Erythroblast (primary cell): ENCODE measurements around the gene ARHGEF10L.
"Not testable (repeated sequence)": the region's sequence is repeated elsewhere in the genome, so short reads cannot be mapped to it uniquely, and the experiment has no call there.

Source experiments
- DNase-seq, 2 experiments: peaks; one replicate each; lab custom pipeline; 2025; lab: John Stamatoyannopoulos, UW
- GATA1 ChIP-seq: IDR thresholded peaks from 2 replicates; pipeline ENCODE4 v1.6.1; 2011; ENCODE audit warnings: low read depth, mild to moderate bottlenecking, control low read depth, low read length, moderate library complexity
- POLR2A ChIP-seq: IDR thresholded peaks from 2 replicates; pipeline ENCODE4 v1.6.1; 2011; ENCODE audit warnings: mild to moderate bottlenecking, low read length

Gene ARHGEF10L

DNA sequence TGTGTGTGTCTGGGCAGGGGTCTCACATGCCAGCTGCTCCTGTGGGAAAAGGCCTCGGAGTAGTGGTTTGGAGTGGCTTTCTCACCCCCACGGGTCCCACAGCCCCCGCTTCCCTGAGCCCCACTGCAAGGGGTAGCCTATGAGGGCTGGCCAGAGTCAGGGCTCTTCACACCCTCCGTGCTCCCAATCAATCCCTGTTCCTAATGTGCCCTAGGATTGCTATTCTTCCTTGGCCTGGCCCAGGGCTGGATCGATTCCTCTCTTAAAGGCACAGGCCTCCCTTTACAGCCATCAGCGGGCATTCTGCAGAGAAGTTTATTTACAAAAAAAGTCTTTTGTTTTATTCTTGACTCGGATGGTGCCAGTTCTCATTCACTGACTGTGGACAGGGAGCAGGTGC is 196.3 kb downstream of the ARHGEF10L start:
- TF ChIP-seq GATA1: no peak
- TF ChIP-seq POLR2A: no peak
- no peak for DNase-seq

DNA sequence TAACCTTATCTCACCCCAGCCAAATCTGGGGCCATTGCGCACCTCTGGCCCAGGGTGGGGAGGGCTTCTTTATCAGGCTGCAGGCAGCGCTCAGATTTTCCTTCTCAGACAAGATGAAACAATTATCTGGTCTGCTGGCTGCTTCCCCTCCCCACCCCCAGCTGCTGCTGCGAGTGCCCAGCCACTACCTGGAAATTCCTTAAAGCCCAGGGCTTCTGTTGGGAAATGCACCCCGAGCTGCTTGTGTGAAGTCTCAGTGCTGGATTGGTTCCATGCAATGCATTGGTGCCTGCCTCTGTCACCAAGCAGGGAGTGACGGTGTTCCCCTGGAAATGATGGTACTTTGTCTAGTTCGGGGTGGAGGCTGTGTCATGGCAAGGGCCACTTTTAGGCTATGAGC is 197.1 kb downstream of the ARHGEF10L start:
- DNase-seq: no peak

DNA sequence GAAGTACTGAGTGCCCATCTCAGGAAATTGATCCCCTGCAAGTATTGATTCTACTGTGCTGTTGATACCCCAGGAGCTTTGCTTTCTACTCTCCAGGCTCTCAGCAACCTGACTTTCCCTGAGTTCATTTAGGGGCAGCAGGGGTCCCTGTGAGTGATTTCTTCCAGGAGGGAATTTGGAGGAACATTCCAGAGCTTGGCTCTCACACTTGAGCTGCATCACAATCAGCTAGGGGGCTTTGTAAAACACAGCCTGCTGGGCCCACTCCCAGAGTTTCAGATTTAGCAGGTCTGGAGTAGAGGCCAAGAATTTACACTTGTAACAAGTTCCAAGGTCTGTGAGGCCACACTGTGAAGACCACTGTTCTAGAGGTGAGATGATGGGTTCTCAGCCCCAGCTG is 199.6 kb downstream of the ARHGEF10L start:
- TF ChIP-seq POLR2A (no peak), GATA1 (no peak)

More for the DNA sequence above, 197.1 kb downstream of the ARHGEF10L start:
- TF ChIP-seq POLR2A: no peak
- no peak for TF ChIP-seq GATA1

DNA sequence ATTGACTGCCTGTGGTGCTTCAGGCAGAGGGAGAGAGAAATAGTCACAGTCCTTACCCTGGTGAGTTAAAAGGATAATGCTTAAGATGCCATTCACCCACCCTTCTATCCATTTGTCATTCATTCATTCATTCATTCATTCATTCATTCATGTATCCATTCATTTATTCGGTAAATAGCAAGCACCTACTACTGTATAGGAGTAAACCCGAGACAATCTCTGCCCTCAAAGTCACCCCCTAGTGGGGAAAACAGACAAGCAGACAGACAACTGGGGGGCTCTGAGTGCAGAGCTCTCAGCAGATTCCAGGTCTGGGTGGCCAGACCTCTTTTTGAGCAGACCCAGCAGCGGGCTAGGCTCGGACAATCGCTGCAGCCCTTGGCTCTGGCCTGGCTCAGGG is 201.6 kb downstream of the ARHGEF10L start:
- TF ChIP-seq GATA1 (no peak), POLR2A (no peak)
- no peak for DNase-seq

More for the DNA sequence above, 199.6 kb downstream of the ARHGEF10L start:
- no peak for DNase-seq

DNA sequence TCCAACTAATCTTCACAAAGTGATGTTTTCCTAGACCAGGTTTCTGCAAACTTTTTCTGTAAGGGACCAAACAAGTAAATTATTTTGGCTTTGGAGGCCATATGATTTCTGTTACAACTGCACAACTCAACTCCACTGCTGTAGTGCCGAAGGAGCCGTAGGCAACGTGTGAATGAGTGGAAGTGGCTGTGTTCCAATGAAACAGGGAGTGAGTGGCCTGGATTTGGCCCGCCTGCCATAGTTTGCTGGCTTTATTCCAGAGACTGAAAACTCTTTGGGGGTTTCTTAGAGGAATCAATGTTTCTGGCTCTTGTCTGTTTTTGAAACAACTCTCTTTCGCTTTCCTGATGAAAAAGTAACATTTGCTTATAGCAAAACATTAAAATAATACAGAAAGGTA is 203.1 kb downstream of the ARHGEF10L start:
- TF ChIP-seq GATA1 (no peak), POLR2A (no peak)
- no peak for DNase-seq

DNA sequence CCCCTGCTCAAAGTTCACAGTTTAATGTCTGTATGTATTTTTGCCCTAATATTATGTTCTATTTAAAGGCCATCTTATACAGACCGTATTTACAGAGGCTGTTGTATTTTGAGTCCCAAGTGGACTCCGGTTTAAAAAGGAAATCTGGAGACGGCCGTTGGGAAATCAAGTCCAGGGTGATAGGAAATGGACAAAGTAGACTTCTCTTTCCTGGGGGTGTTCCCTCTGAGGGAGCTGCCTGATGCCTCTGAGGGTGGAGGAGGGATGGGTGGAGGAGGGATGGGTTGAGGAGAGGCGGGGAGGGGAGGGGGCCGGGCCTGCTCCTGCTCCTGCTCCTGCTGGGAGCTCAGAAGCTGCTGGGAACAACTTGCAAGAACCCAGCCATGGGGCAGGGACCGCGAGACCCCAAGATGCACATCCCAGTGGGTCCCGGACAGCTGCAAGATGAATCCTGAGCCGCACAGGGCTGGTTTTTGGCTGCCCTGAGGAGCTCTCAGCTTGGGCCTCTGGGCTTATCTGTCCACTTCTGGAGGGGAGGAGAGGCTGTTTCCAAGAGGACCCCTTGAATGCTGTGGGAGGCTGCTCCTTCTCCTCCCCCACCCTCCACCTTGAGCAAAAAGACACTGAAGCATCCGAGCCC is 203.6 kb downstream of the ARHGEF10L start:
- no peak for TF ChIP-seq GATA1
- TF ChIP-seq POLR2A: no peak

DNA sequence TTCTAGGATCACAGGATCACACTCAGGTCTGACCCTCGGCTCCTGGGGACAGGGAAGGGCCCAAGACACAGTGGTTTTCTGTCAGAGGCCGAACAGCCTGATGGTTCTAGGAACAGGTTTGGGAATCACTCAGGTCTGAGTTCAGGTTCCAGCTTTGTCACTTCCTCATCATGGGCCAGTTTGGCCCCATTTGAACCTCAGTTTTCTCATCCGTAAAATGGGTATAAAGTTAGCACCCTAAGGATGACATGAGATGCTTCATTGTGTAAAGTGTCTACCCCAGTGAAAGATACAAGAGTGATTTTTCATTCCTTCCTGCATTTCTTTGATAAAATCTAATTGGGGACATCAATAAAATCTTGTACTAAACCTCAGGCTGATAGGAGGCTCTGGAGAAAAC is 204.4 kb downstream of the ARHGEF10L start:
- TF ChIP-seq POLR2A: no peak
- no peak for TF ChIP-seq GATA1
- DNase-seq: no peak

More for the DNA sequence above, 203.6 kb downstream of the ARHGEF10L start:
- DNase-seq: no peak

DNA sequence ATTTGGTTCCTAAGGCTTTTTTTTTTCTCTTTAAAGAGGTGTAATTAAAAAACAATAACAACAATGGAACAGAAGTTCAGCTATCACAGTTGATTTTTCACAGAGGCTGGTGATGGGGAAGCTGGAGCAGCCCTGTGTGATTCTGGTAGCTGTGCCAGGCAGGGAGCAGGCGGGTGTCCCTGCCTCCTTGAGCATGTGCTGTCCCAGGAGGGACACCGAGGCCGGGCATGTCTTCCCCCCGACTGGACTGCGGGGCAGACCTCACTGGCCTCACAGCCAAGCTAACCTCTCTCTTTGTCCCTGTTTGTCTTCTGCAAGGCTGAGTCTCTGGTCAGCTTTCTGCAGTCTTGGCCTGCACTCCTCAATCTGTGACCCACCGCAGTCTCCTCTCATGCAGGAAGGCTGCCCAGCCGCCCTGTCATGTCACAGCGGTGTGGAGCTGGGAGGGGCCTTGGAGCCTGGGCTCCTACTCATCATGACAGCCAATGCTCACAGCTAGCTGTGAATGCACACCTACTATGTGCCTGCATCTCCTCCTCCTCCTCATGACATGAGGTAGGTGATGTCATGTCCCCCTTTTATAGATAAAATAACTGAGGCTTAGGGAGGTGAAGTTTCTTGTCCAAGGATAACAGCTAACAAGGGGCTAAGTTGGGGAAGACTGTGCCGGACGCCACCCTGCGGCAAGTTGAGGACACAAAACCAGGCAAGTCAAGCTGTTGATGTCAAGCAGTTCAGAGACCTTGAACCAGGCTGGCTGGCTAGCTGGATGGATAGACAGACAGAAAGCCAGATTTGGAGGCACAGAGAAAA is 205.4 kb downstream of the ARHGEF10L start:
- no peak for DNase-seq
- no peak for TF ChIP-seq POLR2A
- TF ChIP-seq GATA1: no peak

DNA sequence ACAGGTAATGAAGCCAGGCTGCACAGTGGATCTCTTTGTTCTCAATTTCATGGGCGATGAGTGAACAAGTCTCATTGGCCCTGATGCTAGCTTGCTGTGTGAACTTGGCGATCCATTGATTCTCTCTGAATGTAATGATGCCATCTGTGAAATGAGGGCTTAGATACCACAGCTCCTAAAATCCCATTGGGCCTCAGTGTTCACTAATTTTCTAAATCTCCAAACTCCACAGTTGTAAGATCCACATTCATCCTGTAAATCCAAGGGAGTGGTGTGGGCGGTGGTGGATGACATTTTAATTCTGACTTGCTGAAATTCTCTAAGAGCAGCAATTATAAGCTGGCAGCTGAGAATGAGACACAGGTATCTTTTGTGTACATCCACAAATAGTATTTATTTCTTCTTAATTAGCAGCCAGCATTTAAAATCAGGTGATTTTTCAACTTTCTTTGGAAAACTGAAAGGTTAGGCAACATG is 206.0 kb downstream of the ARHGEF10L start:
- DNase-seq: no peak
- TF ChIP-seq POLR2A: no peak

DNA sequence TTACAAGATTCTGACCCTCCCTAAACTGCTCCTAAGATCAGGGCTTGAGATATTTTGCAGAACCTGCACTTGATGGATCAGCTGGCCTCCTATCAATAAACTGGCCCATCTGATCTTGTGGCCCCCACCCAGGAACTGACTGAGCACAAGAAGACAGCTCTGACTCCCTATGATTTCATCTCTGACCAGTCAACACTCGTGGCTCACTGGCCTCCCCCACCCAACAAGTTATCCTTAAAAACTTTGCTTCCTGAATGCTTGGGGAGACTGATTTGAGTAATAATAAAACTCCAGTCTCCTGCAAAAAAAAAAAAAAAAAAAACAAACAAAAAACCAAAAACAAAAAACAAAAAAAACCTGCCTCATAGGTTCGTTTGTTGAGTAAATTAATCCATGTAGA is 206.8 kb downstream of the ARHGEF10L start:
- DNase-seq: not testable (repeated sequence)

DNA sequence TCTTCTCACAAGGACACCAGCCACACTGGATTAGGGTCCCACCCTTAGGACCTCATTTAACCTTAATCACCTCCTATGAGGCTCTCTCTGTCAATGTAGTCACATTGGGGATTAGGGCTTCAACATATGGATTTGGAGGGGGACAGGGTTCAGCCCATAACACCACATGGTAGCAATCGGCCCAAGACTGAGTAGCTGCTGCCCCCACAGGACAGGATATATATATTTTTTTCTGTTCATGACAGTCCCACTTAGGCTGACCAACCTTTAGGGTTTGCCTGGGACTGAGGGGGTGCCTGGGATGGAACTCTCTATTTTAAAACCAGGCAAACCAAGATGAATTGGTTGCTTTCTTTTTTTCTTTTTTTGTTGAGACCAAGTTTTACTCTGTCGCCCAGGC is 207.4 kb downstream of the ARHGEF10L start:
- TF ChIP-seq POLR2A (no peak), GATA1 (no peak)
- no peak for DNase-seq
